K562 (cell line): ENCODE results near the gene POGLUT2. TPM values are rescaled to one million over a fixed set of nuclear protein-coding genes. Genes with fewer than 3 reads are reported as not detected.
A peak's percentile ranks its signal among the peaks of the same experiment; 100 is the strongest.

Experiments used
- BCL6 ChIP-seq: fragments of 250-450 bp; sonication (Bioruptor Pico); IDR thresholded peaks from 2 replicates; pipeline ENCODE4 v1.4.0; 2020
- CBX5 ChIP-seq: IDR thresholded peaks from 2 replicates; pipeline ENCODE4 v1.6.1; 2014; ENCODE audit warnings: low read depth, borderline replicate concordance
- ELF4 ChIP-seq: fragments of 450-650 bp; formaldehyde crosslinking; IDR thresholded peaks from 2 replicates; pipeline ENCODE4 v1.4.0; 2022; ENCODE audit warnings: missing genetic modification characterization
- GMEB1 ChIP-seq: fragments of 250-450 bp; sonication (Bioruptor Pico); IDR thresholded peaks from 2 replicates; pipeline ENCODE4 v1.4.0; 2020; ENCODE audit warnings: mild to moderate bottlenecking
- HDAC1 ChIP-seq, 2 experiments: fragments of 450-650 bp; IDR thresholded peaks; 2 replicates each; pipeline ENCODE4 v1.6.1; 2016 to 2017; ENCODE audit warnings: inconsistent platforms in 1 of 2, mild to moderate bottlenecking in 1 of 2, moderate library complexity in 1 of 2
- HMG20B ChIP-seq: fragments of 250-450 bp; sonication (Bioruptor Pico); IDR thresholded peaks from 2 replicates; pipeline ENCODE4 v1.5.0; 2021; ENCODE audit warnings: mild to moderate bottlenecking
- HNRNPL ChIP-seq: fragments of 200-400 bp; formaldehyde crosslinking; IDR thresholded peaks from 2 replicates; pipeline ENCODE4 v1.6.1; 2017; ENCODE audit warnings: low read depth, mild to moderate bottlenecking, low read length
- KDM5B ChIP-seq: fragments of 200-600 bp; sonication (generic); IDR thresholded peaks from 2 replicates; pipeline ENCODE4 v1.6.1; 2012; ENCODE audit warnings: low read depth, mild to moderate bottlenecking, moderate library complexity, low read length, control low read depth, inconsistent platforms; ENCODE audit not compliant: insufficient replicate concordance
- LARP7 ChIP-seq: fragments of 450-650 bp; IDR thresholded peaks from 2 replicates; pipeline ENCODE4 v1.6.1; 2016
- PHF21A ChIP-seq: fragments of 450-650 bp; IDR thresholded peaks from 2 replicates; pipeline ENCODE4 v1.6.1; 2017; ENCODE audit warnings: low read depth, borderline replicate concordance
- PPARD ChIP-seq: fragments of 250-450 bp; sonication (Bioruptor Pico); IDR thresholded peaks from 2 replicates; pipeline ENCODE4 v1.8.0; 2022; ENCODE audit warnings: inconsistent platforms, mild to moderate bottlenecking, moderate library complexity
- PURB ChIP-seq: sonication (generic); formaldehyde crosslinking; IDR thresholded peaks from 2 replicates; pipeline ENCODE4 v1.9.0; 2021; ENCODE audit warnings: low read depth, mild to moderate bottlenecking, missing genetic modification reagents
- SRSF7 ChIP-seq: fragments of 200-400 bp; formaldehyde crosslinking; optimal IDR thresholded peaks from 2 replicates; pipeline ENCODE3; 2017; ENCODE audit warnings: mild to moderate bottlenecking, low read depth, low read length
- TRIM28 ChIP-seq: fragments of 450-650 bp; IDR thresholded peaks from 2 replicates; pipeline ENCODE4 v1.6.1; 2017
- XRCC4 ChIP-seq: IDR thresholded peaks from one replicate; pipeline ENCODE4 v1.6.1; 2011; ENCODE audit not compliant: insufficient read depth, insufficient read length; ENCODE audit errors: extremely low read depth
- ZKSCAN8 ChIP-seq: fragments of 200-800 bp; sonication (Bioruptor generic); IDR thresholded peaks from 2 replicates; pipeline ENCODE4 v1.6.1; 2016; ENCODE audit warnings: missing genetic modification characterization, missing compliant biosample characterization
- ZNF224 ChIP-seq: sonication (generic); formaldehyde crosslinking; IDR thresholded peaks from 2 replicates; pipeline ENCODE4 v1.8.0; 2022; ENCODE audit warnings: mild to moderate bottlenecking, missing genetic modification reagents
- ZNF239 ChIP-seq: fragments of 250-450 bp; sonication (Bioruptor Pico); IDR thresholded peaks from 2 replicates; pipeline ENCODE4 v1.4.0; 2020; ENCODE audit warnings: mild to moderate bottlenecking
- ZNF347 ChIP-seq: fragments of 450-650 bp; formaldehyde crosslinking; IDR thresholded peaks from 2 replicates; pipeline ENCODE4 v1.4.0; 2020; ENCODE audit warnings: low read depth, mild to moderate bottlenecking, moderate library complexity
- ZNF41 ChIP-seq: fragments of 250-450 bp; sonication (Bioruptor Pico); conservative IDR thresholded peaks from 2 replicates; pipeline ENCODE4 v1.4.0; 2020; ENCODE audit warnings: mild to moderate bottlenecking
- ZNF511 ChIP-seq: sonication (generic); formaldehyde crosslinking; IDR thresholded peaks from 2 replicates; pipeline ENCODE4 v1.8.0; 2022; ENCODE audit warnings: mild to moderate bottlenecking, missing genetic modification reagents
- ZNF668 ChIP-seq: fragments of 250-450 bp; sonication (Bioruptor Pico); IDR thresholded peaks from 2 replicates; pipeline ENCODE4 v1.8.0; 2022; ENCODE audit warnings: mild to moderate bottlenecking, inconsistent platforms
- ZNF785 ChIP-seq: fragments of 250-450 bp; sonication (Bioruptor Pico); IDR thresholded peaks from 2 replicates; pipeline ENCODE4 v1.4.0; 2020; ENCODE audit warnings: mild to moderate bottlenecking
- ZNF79 ChIP-seq: fragments of 250-450 bp; sonication (Bioruptor Pico); IDR thresholded peaks from 2 replicates; pipeline ENCODE4 v1.4.0; 2020; ENCODE audit warnings: low read depth, mild to moderate bottlenecking, moderate library complexity
- polyA plus RNA-seq, 8 experiments: library from polyadenylated mRNA; depleted of rRNA in 4 of 8; stranded (reverse) in 5 of 8; unstranded in 3 of 8; fragments of >200 nt; fragmentation: Nextera tagmentation in 2 of 8; fragmentation: Illumina TruSeq in 1 of 8; extraction: Ambion mirVana in 2 of 8; extraction: Trizol in 1 of 8; gene quantifications; 2 replicates each; pipeline versions ENCODE4 v1.2.1 to v1.2.3, GENCODE V29; 2011 to 2014; ENCODE audit warnings: inconsistent platforms in 1 of 8, missing spikeins in 1 of 8
- total RNA-seq, 7 experiments: library from RNA; depleted of rRNA in 6 of 7; stranded (reverse); fragments of >200 nt in 6 of 7; fragmentation: Illumina TruSeq in 2 of 7; extraction: Trizol in 2 of 7; gene quantifications; 2 replicates each; pipeline versions ENCODE4 v1.2.1 to v1.2.3, GENCODE V29; 2011 to 2021; ENCODE audit warnings: low replicate concordance in 1 of 7
- TF ChIP-seq, protein P1 (sequence below): fragments of 450-650 bp; formaldehyde crosslinking; IDR thresholded peaks from 2 replicates; pipeline ENCODE4 v1.4.0; 2020; ENCODE audit warnings: mild to moderate bottlenecking, mixed read lengths
- TF ChIP-seq, protein P2 (sequence below): fragments of 200-800 bp; sonication (Bioruptor generic); IDR thresholded peaks from 2 replicates; pipeline ENCODE4 v1.6.1; 2017; ENCODE audit warnings: missing genetic modification characterization, missing compliant biosample characterization

Gene POGLUT2
- total and polyA plus RNA-seq, 9 of the 15 experiments (the other 6 are each of a cell fraction or from before 2014, with no cell fraction given): 3.8 to 11.8 (median 10.8) TPM

DNA sequence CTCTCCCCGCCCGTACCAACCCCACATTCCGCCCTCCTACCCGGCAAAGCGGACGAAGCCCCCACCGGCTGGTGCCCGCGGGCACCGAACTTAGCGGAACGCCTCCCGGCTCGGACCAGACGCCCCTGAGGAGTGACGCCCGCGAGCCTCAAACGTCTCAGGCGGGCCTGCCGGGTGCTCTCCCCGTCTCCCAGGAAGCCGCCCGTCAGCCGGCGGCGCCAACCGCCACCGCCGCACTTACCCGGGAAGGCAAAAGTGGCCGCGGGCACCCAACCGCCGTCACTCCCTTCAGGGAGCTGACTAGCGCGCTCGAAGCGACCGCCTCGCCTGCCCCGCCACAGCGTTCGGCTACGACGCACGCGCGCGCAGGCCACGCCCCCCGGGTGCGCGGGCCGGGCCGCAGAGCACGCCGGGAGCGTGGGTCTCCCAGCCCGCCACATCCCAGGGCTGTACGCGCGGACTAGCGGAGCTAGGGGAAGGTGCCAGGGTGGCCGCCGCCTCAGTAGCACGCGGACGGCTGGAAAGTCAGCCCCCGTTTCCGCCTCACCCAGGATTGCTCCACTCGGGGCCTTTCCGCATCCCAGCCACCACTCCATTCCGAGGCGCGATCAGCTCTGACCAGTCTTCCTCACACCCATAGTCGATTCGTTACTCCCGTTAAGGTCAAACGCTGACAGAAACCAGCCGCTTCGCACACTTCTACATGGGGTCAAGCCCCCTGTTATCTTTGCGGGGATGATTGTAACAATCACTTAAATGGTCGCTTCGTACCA lies 25.1 kb downstream of the POGLUT2 start, which contains the start of gene TEX30 (continued):
- TF ChIP-seq HDAC1 (IDR thresholded peaks at IDR 0.05) (no peak), ZNF785 (no peak), TRIM28 (no peak), ZKSCAN8 (CRISPR knock-in tag) (0 out of 2 replicates have a peak, but pooled peaks have one; percentile 26), LARP7 (no peak), ZNF239 (no peak), GMEB1 (CRISPR knock-in tag) (peak; percentile 74), ELF4 (CRISPR knock-in tag) (no peak), SRSF7 (no peak), ZNF668 (CRISPR knock-in tag) (no peak), ZNF511 (CRISPR knock-in tag) (peak; percentile 88; the same call in 1 of the 2 replicates), XRCC4 (no peak), PURB (no peak), HMG20B (CRISPR knock-in tag) (no peak), PHF21A (no peak), HNRNPL (peak; percentile 96), ZNF79 (CRISPR knock-in tag) (no peak), ZNF41 (CRISPR knock-in tag) (no peak), CBX5 (0 out of 2 replicates have a peak, but pooled peaks have one; percentile 26), KDM5B (peak; percentile 86), ZNF224 (CRISPR knock-in tag) (no peak), PPARD (CRISPR knock-in tag) (no peak), ZNF347 (no peak), BCL6 (CRISPR knock-in tag) (no peak)
- TF ChIP-seq, protein P1, sequence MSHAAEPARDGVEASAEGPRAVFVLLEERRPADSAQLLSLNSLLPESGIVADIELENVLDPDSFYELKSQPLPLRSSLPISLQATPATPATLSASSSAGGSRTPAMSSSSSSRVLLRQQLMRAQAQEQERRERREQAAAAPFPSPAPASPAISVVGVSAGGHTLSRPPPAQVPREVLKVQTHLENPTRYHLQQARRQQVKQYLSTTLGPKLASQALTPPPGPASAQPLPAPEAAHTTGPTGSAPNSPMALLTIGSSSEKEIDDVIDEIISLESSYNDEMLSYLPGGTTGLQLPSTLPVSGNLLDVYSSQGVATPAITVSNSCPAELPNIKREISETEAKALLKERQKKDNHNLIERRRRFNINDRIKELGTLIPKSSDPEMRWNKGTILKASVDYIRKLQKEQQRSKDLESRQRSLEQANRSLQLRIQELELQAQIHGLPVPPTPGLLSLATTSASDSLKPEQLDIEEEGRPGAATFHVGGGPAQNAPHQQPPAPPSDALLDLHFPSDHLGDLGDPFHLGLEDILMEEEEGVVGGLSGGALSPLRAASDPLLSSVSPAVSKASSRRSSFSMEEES (CRISPR knock-in tag): no peak
- TF ChIP-seq, protein P2, sequence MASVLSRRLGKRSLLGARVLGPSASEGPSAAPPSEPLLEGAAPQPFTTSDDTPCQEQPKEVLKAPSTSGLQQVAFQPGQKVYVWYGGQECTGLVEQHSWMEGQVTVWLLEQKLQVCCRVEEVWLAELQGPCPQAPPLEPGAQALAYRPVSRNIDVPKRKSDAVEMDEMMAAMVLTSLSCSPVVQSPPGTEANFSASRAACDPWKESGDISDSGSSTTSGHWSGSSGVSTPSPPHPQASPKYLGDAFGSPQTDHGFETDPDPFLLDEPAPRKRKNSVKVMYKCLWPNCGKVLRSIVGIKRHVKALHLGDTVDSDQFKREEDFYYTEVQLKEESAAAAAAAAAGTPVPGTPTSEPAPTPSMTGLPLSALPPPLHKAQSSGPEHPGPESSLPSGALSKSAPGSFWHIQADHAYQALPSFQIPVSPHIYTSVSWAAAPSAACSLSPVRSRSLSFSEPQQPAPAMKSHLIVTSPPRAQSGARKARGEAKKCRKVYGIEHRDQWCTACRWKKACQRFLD (CRISPR knock-in tag): peak; percentile 17; the same call in 1 of the 2 replicates
